ENCODE data around the gene CPVL. TPM values are rescaled to one million over a fixed set of nuclear protein-coding genes. Genes with fewer than 3 reads are reported as not detected.

Gene CPVL
- total and polyA plus RNA-seq, 2 donors (not counting 1 experiment from before 2014, with no cell fraction given): 2.6 TPM; not detected in 1

DNA sequence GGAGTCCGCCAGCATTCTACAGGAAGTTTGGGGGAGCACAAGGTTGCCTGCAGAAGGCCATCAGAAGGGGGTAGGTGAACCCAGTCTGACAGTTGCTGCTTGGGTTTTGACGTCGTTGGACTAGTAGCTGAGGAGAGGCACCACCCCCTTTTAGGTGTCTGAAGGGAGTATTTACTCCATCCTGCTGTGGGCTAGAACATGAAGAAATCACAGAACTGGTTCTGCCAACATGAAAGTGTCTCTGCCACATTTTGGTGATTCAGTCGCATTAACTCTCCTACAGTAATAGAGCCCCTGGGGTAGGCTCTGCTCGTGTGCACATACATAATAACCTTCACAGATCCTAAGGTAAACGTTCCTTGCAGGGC, 187.4 kb downstream of the CPVL start:
- WGBS (ENCODE audit: insufficient coverage): 77% methylated on average over 5 of the region's 6 CpGs
- Histone ChIP-seq H3K79me2 (ENCODE audit: control insufficient read depth, insufficient read depth, low read length) (no peaks in the 10 kb centered on the region), H4K20me1 (ENCODE audit: control insufficient read depth, insufficient read depth, low read length, poor library complexity, severe bottlenecking) (no peaks in the 10 kb centered on the region), H3K36me3 (replicated peaks in 1 of 2; ENCODE audit: control extremely low read depth in 1 of 2, control insufficient read depth in 1 of 2, extremely low read depth in 1 of 2, insufficient read depth in 2 of 2, low read length in 1 of 2) (no peaks in the 10 kb centered on the region), H3K9me3 (ENCODE audit: control extremely low read depth in 1 of 3, control insufficient read depth in 2 of 3, insufficient read depth in 1 of 3, low read length in 2 of 3) (peaks cover 0 to 21% (median 0%) of the 10 kb centered on the region in 3 donors), H3K4me1 (ENCODE audit: control insufficient read depth in 2 of 2, insufficient read depth in 2 of 2, low read length in 2 of 2) (peaks cover 22 to 29% of the 10 kb centered on the region in 2 donors), H3K4me3 (ENCODE audit: control extremely low read depth in 1 of 5, extremely low read depth in 1 of 5, insufficient read depth in 1 of 5, low read depth in 2 of 5, low read length in 4 of 5) (no peak overlapping the region), H3K4me2 (replicated peaks; ENCODE audit: low read depth, low read length, poor library complexity, severe bottlenecking) (no peak overlapping the region), H3K27ac (ENCODE audit: low read length in 2 of 2) (no peak overlapping the region), H3K27me3 (replicated peaks in 1 of 4; ENCODE audit: control extremely low read depth in 1 of 4, control insufficient read depth in 3 of 4, insufficient read depth in 4 of 4, low read length in 3 of 4) (peaks cover 0 to 40% (median 21%) of the 10 kb centered on the region in 4 experiments), H3K9ac (ENCODE audit: low read length) (no peak overlapping the region), H2AFZ (ENCODE audit: insufficient read depth, low read depth, low read length, poor library complexity, severe bottlenecking) (no peak overlapping the region)
- TF ChIP-seq, protein P1, sequence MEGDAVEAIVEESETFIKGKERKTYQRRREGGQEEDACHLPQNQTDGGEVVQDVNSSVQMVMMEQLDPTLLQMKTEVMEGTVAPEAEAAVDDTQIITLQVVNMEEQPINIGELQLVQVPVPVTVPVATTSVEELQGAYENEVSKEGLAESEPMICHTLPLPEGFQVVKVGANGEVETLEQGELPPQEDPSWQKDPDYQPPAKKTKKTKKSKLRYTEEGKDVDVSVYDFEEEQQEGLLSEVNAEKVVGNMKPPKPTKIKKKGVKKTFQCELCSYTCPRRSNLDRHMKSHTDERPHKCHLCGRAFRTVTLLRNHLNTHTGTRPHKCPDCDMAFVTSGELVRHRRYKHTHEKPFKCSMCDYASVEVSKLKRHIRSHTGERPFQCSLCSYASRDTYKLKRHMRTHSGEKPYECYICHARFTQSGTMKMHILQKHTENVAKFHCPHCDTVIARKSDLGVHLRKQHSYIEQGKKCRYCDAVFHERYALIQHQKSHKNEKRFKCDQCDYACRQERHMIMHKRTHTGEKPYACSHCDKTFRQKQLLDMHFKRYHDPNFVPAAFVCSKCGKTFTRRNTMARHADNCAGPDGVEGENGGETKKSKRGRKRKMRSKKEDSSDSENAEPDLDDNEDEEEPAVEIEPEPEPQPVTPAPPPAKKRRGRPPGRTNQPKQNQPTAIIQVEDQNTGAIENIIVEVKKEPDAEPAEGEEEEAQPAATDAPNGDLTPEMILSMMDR (IDR thresholded peaks at IDR 0.05): no peak
- TF ChIP-seq EZH2 (IDR thresholded peaks at IDR 0.05; ENCODE audit: borderline replicate concordance, insufficient read depth, low read depth, low read length, poor library complexity, severe bottlenecking): no peak
- ATAC-seq (ENCODE audit: low read depth) (no peak), DNase-seq (no peak)
- no peak overlapping the region for H3K4me3 Mint-ChIP-seq
- no peaks in the 10 kb centered on the region for H3K9me3 Mint-ChIP-seq (ENCODE audit: insufficient read depth)
- H3K27ac Mint-ChIP-seq: no peak overlapping the region
- POLR2A ChIA-PET: no interaction called here
- H3K27me3 Mint-ChIP-seq: peaks cover 56% of the 10 kb centered on the region
- CTCF ChIA-PET: no interaction called here
- H3K4me1 Mint-ChIP-seq: peaks cover 19% of the 10 kb centered on the region
- intact Hi-C loops (cut with micrococcal nuclease): no loop called here

GRCh38 chr7:28958235-28958979, 187.9 kb downstream of the CPVL start, which contains the start of gene TRIL:
Gene TRIL, minus strand, starts transcription at chr7:28958330. Its CDS starts 284 bp downstream, at chr7:28958046.
- H3K27me3 Mint-ChIP-seq: peaks cover 56% of the 10 kb centered on the region
- POLR2A ChIA-PET: no interaction called here
- intact Hi-C loops (cut with micrococcal nuclease): no loop called here
- peaks cover 22 to 29% of the 10 kb centered on the region in 2 donors for H3K4me1 ChIP-seq (ENCODE audit: control insufficient read depth in 2 of 2, insufficient read depth in 2 of 2, low read length in 2 of 2)
- no peak within 1 kb of the TSS for H3K27ac Mint-ChIP-seq
- H3K27me3 ChIP-seq (replicated peaks in 1 of 4; ENCODE audit: control extremely low read depth in 1 of 4, control insufficient read depth in 3 of 4, insufficient read depth in 4 of 4, low read length in 3 of 4): peaks cover 0 to 45% (median 21%) of the 10 kb centered on the region in 4 experiments
- ATAC-seq (ENCODE audit: low read depth) (no peak), DNase-seq (peak; percentile 5)
- no peak within 1 kb of the TSS for H3K27ac ChIP-seq (ENCODE audit: low read length in 2 of 2)
- H3K79me2 ChIP-seq (ENCODE audit: control insufficient read depth, insufficient read depth, low read length): no peaks in the 10 kb centered on the region
- peaks cover 19% of the 10 kb centered on the region for H3K4me1 Mint-ChIP-seq
- no peaks in the 10 kb centered on the region for H4K20me1 ChIP-seq (ENCODE audit: control insufficient read depth, insufficient read depth, low read length, poor library complexity, severe bottlenecking)
- H3K9me3 Mint-ChIP-seq (ENCODE audit: insufficient read depth): no peaks in the 10 kb centered on the region
- no peak for TF ChIP-seq EZH2 (IDR thresholded peaks at IDR 0.05; ENCODE audit: borderline replicate concordance, insufficient read depth, low read depth, low read length, poor library complexity, severe bottlenecking)
- TF ChIP-seq, protein P1 (IDR thresholded peaks at IDR 0.05): no peak
- H2AFZ ChIP-seq (ENCODE audit: insufficient read depth, low read depth, low read length, poor library complexity, severe bottlenecking): peak within 1 kb of the TSS; percentile 38
- peak within 1 kb of the TSS; percentile 72 for H3K4me2 ChIP-seq (replicated peaks; ENCODE audit: low read depth, low read length, poor library complexity, severe bottlenecking)
- H3K9ac ChIP-seq (ENCODE audit: low read length): no peak within 1 kb of the TSS
- peak within 1 kb of the TSS; percentile 59 for H3K4me3 Mint-ChIP-seq
- 14% methylated on average over 66 of the region's 66 CpGs for WGBS (ENCODE audit: insufficient coverage)
- H3K4me3 ChIP-seq (ENCODE audit: control extremely low read depth in 1 of 5, extremely low read depth in 1 of 5, insufficient read depth in 1 of 5, low read depth in 2 of 5, low read length in 4 of 5): no peak within 1 kb of the TSS
- H3K36me3 ChIP-seq (replicated peaks in 1 of 2; ENCODE audit: control extremely low read depth in 1 of 2, control insufficient read depth in 1 of 2, extremely low read depth in 1 of 2, insufficient read depth in 2 of 2, low read length in 1 of 2): no peaks in the 10 kb centered on the region
- peaks cover 0 to 21% (median 0%) of the 10 kb centered on the region in 3 donors for H3K9me3 ChIP-seq (ENCODE audit: control extremely low read depth in 1 of 3, control insufficient read depth in 2 of 3, insufficient read depth in 1 of 3, low read length in 2 of 3)
- CTCF ChIA-PET: no interaction called here

Measured in B cell (primary cell).